ENCODE measurements around the gene GORASP2.

DNA sequence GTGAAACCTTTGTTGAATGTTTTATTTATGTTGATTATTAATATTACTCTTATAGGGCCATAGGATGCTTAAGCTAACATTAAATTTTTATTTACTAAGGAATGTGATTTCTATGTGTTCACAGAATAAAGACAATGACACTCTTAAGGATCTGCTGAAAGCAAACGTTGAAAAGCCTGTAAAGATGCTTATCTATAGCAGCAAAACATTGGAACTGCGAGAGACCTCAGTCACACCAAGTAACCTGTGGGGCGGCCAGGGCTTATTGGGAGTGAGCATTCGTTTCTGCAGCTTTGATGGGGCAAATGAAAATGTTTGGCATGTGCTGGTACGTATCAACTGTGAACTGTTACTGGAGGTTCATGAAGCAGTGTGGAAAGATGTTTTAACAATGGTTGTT is 20.4 kb downstream of the GORASP2 start:
- TF ChIP-seq EZH2phosphoT487 (IDR thresholded peaks at IDR 0.05; ENCODE audit: borderline replicate concordance, low read length): no peak
- TF ChIP-seq CTCF (conservative IDR thresholded peaks at IDR 0.05; ENCODE audit: low read depth, low read length): no peak

Data from PC-3 (cell line).